RWPE2 (cell line): ENCODE data around the gene PDSS2.

Experiments used
- ATAC-seq: fragments of 200-7000 bp; cut with Tn5 transposase; 3 replicates; pipeline ENCODE4 v1.9.1; 2021; ENCODE audit warnings: low read depth
- DNase-seq: peaks from one replicate; pipeline ENCODE4 v3.0.0-alpha.2; 2020; ENCODE audit warnings: low spot score
- H3K27ac ChIP-seq: fragments of 450-650 bp; 2 replicates; pipeline ENCODE4 v1.5.1; 2017; ENCODE audit warnings: mild to moderate bottlenecking; ENCODE audit not compliant: poor library complexity, severe bottlenecking
- H3K27me3 ChIP-seq: fragments of 250-450 bp; sonication (Bioruptor Pico); 2 replicates; pipeline ENCODE4 v1.5.1; 2021; ENCODE audit warnings: mild to moderate bottlenecking, moderate library complexity; ENCODE audit not compliant: insufficient read depth, poor library complexity, severe bottlenecking
- H3K36me3 ChIP-seq: fragments of 250-450 bp; sonication (Bioruptor Pico); 2 replicates; pipeline ENCODE4 v1.5.1; 2020; ENCODE audit warnings: low read depth, mild to moderate bottlenecking, moderate library complexity
- H3K4me1 ChIP-seq: fragments of 250-450 bp; sonication (Bioruptor Pico); 2 replicates; pipeline ENCODE4 v1.5.1; 2021; ENCODE audit warnings: mild to moderate bottlenecking, moderate library complexity; ENCODE audit not compliant: insufficient read depth, poor library complexity, severe bottlenecking
- H3K4me3 ChIP-seq: fragments of 250-450 bp; sonication (Bioruptor Pico); 2 replicates; pipeline ENCODE4 v1.5.1; 2021; ENCODE audit warnings: mild to moderate bottlenecking, moderate library complexity; ENCODE audit not compliant: severe bottlenecking
- H3K9me3 ChIP-seq: fragments of 250-450 bp; sonication (Bioruptor Pico); 2 replicates; pipeline ENCODE4 v1.5.1; 2021; ENCODE audit warnings: mild to moderate bottlenecking, moderate library complexity; ENCODE audit not compliant: severe bottlenecking
- TF ChIP-seq, protein P1 (sequence below): fragments of 450-650 bp; IDR thresholded peaks from one replicate; pipeline ENCODE4 v1.5.1; 2017; ENCODE audit warnings: mild to moderate bottlenecking, moderate library complexity; ENCODE audit not compliant: poor library complexity, severe bottlenecking

PDSS2 gene

GRCh38 chr6:107128175-107128574, 331.2 kb downstream of the PDSS2 start:
- Histone ChIP-seq H3K4me3 (no peak overlapping the region), H3K36me3 (no peaks in the 10 kb centered on the region), H3K27me3 (no peaks in the 10 kb centered on the region), H3K9me3 (no peaks in the 10 kb centered on the region), H3K27ac (no peak overlapping the region), H3K4me1 (no peaks in the 10 kb centered on the region)
- no peak for DNase-seq
- TF ChIP-seq, protein P1, sequence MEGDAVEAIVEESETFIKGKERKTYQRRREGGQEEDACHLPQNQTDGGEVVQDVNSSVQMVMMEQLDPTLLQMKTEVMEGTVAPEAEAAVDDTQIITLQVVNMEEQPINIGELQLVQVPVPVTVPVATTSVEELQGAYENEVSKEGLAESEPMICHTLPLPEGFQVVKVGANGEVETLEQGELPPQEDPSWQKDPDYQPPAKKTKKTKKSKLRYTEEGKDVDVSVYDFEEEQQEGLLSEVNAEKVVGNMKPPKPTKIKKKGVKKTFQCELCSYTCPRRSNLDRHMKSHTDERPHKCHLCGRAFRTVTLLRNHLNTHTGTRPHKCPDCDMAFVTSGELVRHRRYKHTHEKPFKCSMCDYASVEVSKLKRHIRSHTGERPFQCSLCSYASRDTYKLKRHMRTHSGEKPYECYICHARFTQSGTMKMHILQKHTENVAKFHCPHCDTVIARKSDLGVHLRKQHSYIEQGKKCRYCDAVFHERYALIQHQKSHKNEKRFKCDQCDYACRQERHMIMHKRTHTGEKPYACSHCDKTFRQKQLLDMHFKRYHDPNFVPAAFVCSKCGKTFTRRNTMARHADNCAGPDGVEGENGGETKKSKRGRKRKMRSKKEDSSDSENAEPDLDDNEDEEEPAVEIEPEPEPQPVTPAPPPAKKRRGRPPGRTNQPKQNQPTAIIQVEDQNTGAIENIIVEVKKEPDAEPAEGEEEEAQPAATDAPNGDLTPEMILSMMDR, result no peak
- ATAC-seq, result no peak

- H3K27me3 ChIP-seq, result no peaks in the 10 kb centered on the region
- no peak for DNase-seq
- no peaks in the 10 kb centered on the region for H3K9me3 ChIP-seq
- no peaks in the 10 kb centered on the region for H3K36me3 ChIP-seq
- H3K4me3 ChIP-seq, result no peak overlapping the region
- ATAC-seq, result no peak
- no peak overlapping the region for H3K27ac ChIP-seq
- H3K4me1 ChIP-seq, result no peaks in the 10 kb centered on the region
- TF ChIP-seq, protein P1, result no peak
Observed at GRCh38 chr6:107125771-107126170, 333.6 kb downstream of the PDSS2 start.

GRCh38 chr6:107124934-107125348, 334.4 kb downstream of the PDSS2 start:
- DNase-seq (no peak), ATAC-seq (no peak)
- Histone ChIP-seq H3K4me3 (no peak overlapping the region), H3K27ac (no peak overlapping the region), H3K9me3 (no peaks in the 10 kb centered on the region), H3K27me3 (no peaks in the 10 kb centered on the region), H3K36me3 (no peaks in the 10 kb centered on the region), H3K4me1 (no peaks in the 10 kb centered on the region)
- TF ChIP-seq, protein P1, result no peak

DNA sequence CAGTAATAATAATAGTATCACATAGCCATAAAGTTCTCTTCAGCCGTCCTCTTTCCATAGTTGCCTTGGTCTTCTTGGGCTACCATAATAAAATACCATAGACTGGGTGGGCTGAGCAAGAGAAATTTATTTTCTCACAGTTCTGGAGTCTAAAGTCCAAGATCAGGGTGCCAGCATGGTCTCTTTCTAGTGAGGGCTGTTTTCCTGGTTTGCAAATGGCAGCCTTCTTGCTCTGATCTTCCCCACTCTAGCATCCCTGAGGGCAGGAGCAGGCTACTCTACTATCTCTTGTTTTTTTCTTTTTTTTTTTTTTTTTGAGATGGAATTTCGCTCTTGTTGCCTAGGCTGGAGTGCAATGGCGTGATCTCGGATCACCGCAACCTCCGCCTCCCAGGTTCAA, 335.9 kb downstream of the PDSS2 start:
- Histone ChIP-seq H3K27ac (no peak overlapping the region), H3K4me3 (no peak overlapping the region), H3K4me1 (no peaks in the 10 kb centered on the region), H3K9me3 (no peaks in the 10 kb centered on the region), H3K36me3 (no peaks in the 10 kb centered on the region), H3K27me3 (no peaks in the 10 kb centered on the region)
- TF ChIP-seq, protein P1, result no peak
- DNase-seq, result no peak
- ATAC-seq, result no peak

- no peaks in the 10 kb centered on the region for H3K9me3 ChIP-seq
- no peak overlapping the region for H3K27ac ChIP-seq
- no peaks in the 10 kb centered on the region for H3K36me3 ChIP-seq
- ATAC-seq, result 0 out of 3 replicates have a peak, but pooled peaks have one; percentile 17
- no peak for DNase-seq
- no peaks in the 10 kb centered on the region for H3K27me3 ChIP-seq
- no peaks in the 10 kb centered on the region for H3K4me1 ChIP-seq
- TF ChIP-seq, protein P1, result no peak
- H3K4me3 ChIP-seq, result no peak overlapping the region
Observed at GRCh38 chr6:107122748-107123147, 336.6 kb downstream of the PDSS2 start.
